ENCODE data around the gene TENT4A.
A peak's percentile ranks its signal among the peaks of the same experiment; 100 is the strongest.

TENT4A gene

GRCh38 chr5:6718718-6719117 lies 5.5 kb downstream of the TENT4A start:
- DNase-seq: no peak

DNA sequence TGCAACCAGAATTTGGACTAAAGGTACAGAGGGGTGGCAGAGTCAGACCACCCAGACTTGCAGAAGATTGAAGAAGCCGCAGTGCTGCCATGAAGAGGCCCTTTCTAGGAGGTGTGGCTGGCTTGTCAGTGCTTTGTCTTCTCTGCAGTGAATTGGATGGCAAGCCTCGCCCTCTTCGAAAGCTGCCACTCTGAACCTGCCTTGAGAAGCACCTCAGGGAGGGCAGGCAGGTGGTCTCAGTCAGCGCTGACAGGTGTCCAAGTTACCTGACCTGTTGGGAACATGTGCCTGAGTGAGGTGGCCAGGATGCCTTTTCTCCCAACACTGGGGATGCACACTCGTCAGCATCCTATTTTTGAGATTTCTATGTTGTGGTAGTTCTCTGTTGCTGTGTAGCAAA lies 6.2 kb downstream of the TENT4A start:
- DNase-seq: no peak

- DNase-seq: no peak
Measured at GRCh38 chr5:6719896-6720560, 6.8 kb downstream of the TENT4A start.

GRCh38 chr5:6720561-6720921 lies 7.3 kb downstream of the TENT4A start:
- DNase-seq: no peak

DNA sequence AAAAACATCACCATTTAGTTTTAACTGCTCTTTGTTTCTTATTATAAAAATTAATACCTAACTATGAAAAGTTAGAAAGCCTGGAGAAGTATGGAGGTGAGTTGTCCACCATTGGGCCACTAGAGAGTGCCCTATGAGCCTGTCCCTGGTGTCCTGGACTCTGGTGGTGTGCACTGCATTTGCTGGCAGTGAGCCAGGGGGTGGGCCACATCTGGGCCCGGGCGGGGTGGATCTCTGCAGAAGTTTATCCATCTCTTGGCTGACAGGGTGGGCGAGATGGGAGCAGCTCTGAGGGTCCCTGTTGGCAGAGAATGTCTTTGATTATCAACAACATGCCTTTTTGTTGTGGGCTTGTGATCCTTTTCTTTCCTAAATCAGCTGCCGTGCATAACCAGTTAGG lies 8.2 kb downstream of the TENT4A start:
- no peak for DNase-seq

GRCh38 chr5:6722015-6722414 lies 8.8 kb downstream of the TENT4A start:
- no peak for DNase-seq

GRCh38 chr5:6723122-6723815 lies 10.0 kb downstream of the TENT4A start:
- DNase-seq: no peak

- DNase-seq: no peak
Measured at GRCh38 chr5:6723816-6724300, 10.6 kb downstream of the TENT4A start.

DNA sequence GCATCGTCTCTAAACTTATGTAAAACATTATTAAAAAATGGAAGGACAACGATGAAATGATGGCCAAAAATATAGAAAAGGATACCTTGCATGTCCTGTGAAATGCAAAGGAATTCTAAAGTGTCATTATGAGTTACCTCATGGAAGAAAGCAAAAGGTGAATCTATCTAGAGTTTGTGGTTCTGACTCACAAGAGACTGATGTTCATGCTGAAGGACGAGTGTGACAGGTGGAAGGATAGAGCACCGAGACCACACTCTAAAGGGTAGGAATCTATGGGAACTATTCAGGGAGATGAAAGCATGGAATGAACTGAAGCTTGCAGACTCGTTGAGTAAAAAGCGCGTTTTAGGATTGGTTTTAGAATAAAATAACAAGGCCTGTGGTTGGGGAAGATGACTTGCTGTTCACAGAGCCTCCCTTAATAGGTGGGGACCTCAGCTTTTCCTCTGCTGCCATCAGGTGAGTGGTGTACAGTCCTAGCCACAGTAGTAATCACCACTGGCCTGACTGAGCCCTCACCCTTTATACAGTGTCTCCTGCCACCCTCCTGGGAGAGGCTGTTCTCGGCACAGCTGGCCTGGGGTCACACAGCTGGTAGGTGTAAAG lies 11.2 kb downstream of the TENT4A start:
- DNase-seq: no peak

DNA sequence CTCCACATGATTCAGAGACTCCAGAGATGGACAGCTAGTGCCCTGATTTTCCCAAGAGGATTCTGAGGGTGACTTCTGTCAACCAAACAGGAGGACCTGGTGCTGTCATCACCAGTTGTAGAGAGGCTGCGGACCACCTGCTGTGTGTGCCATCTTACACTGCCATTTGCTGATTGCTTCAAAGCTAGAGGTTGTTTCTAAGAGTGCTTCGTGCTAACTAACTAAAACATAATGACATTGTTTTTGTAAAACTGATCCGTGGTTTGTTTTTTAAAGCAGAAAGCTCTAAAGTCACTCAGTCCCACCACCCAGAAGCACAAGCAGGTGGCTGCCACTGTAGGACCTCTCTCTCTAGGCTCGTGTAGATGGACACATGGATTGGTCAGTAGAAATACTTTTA lies 12.2 kb downstream of the TENT4A start:
- no peak for DNase-seq

DNA sequence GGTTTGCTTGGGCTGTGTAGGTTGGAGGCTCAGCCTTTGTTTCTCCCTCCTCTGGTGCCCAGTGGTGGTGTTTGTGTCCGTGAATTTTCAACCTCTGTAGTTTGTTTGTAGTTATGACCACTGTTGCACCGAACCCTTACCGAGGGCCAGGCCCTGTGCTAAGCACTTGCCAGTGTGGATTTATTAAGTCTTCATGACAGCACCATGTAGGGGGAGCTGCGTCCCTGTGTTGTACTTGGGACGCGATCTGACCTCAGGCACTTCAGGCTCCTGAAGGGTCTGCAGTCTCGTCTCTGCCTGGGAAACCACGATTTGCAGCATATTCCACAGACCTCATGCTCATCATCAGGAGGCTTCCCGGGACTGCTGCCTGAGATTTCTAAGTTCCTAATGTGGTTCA lies 12.8 kb downstream of the TENT4A start:
- DNase-seq: no peak

- DNase-seq: no peak
Measured at GRCh38 chr5:6727231-6727630, 14.0 kb downstream of the TENT4A start.

GRCh38 chr5:6728011-6728794 lies 15.0 kb downstream of the TENT4A start:
- DNase-seq: no peak

- DNase-seq: no peak
Measured at GRCh38 chr5:6728795-6729183, 15.6 kb downstream of the TENT4A start.

- peak; percentile 51 for DNase-seq
Measured at GRCh38 chr5:6729386-6730310, 16.4 kb downstream of the TENT4A start.

DNA sequence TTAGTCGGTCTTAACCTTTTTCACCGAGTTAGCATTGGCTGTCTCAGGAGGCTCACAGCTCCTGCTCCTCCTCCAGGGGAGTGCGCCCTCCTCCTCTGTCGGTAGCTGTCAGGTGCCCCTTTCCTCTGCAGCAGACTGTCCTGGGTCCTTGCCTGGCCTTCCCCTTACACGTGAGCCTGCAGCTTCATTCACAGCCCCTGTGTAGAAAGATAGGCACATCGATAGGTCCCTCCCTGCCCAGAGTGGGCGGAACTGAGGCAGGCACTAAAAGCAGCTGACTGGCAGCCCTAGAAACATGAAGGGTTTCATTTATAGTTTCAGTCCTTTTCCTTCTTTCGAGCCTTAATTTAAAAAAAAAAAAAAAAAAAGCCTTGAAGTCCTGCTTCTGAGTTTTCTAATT lies 17.2 kb downstream of the TENT4A start:
- no peak for DNase-seq

DNA sequence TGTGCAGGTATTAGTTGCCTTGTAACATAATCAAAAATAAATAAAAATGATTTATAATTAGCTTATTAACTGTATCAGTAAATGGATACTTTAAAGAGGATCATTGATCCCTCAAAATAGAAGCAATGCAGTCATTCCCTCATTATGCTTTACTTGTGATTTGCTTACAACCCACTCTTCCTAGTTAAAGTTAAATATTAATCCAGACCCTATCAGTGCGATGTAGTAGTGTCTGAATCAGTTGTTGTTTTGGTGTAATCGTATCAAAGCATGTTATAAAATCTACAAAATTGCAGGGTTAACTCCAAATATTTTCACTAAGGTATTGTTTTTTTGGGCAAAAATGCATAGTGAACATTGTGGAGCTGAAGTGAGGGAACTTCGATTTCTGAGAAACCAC lies 17.6 kb downstream of the TENT4A start:
- no peak for DNase-seq

DNA sequence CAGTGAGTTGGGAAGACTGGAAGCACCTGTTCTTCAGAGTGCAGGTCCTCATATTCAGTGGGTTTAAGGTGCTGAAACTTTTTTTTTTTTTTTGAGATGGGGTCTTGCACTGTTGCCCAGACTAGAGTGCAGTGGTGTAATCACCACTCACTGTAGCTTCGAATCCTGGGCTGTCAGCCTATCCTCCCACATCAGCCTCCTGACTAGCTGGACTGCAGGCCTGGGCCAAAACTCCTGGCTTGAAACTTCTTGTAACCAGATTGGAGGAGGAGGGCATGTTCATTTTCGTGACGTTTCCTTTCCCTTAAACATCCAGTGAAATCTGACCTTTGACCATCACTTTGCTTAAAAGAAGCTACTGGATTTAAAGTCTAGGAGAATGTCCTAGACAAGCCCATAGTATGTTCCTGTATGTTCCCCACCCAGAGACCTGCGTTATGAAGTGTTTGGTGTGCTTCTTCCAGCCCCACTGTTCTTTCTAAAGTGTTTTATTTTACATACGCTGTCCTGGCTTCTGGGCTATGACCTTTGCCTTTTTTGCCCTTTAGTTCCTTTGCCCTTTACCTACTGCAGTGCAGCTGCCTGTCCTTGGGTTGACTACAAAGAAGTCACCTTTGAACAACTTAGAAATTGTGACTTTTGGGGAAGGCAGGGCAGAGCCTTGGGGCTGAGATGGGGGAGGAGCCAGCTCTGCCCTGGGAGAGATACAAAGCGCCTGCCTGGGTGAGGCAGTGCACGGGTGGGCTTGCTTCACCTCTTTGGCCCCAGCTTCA lies 18.4 kb downstream of the TENT4A start:
- no peak for DNase-seq

- DNase-seq: no peak
Measured at GRCh38 chr5:6732634-6733410, 19.6 kb downstream of the TENT4A start.

- DNase-seq: no peak
Measured at GRCh38 chr5:6733411-6734242, 20.4 kb downstream of the TENT4A start.

Data from CD4-positive, alpha-beta T cell treated with Interleukin-21 for 1 hour (primary cell).